Measurements from ENCODE around the gene XYLT1. TPM values are rescaled to one million over a fixed set of nuclear protein-coding genes. Genes with fewer than 3 reads are reported as not detected.
A peak's percentile ranks its signal among the peaks of the same experiment; 100 is the strongest.

Gene XYLT1
- total and polyA plus RNA-seq, 2 of the 8 experiments (the other 6 are each of a cell fraction or from before 2014, with no cell fraction given): 6.6 to 25.4 TPM

DNA sequence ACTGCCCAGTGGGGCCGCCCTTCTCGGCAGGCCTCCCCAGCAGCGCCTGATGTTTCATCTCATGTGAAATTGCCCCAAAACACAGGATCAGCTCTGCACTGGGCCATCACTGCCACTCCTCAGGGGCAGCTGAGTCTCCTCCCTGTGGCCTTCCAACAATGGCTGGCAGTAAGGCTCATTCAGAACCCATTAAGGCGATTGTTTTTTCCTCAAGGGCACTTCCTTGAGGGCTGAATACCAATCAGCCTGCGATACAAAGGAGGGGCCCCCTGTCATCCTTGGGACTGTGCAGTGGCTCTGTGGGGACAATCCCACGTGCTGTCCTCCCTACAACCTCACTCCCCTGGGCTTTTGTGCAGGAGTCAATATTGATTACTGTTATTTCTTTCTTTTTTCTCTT lies 47.5 kb downstream of the XYLT1 start (continued):
- TF ChIP-seq, protein P1, sequence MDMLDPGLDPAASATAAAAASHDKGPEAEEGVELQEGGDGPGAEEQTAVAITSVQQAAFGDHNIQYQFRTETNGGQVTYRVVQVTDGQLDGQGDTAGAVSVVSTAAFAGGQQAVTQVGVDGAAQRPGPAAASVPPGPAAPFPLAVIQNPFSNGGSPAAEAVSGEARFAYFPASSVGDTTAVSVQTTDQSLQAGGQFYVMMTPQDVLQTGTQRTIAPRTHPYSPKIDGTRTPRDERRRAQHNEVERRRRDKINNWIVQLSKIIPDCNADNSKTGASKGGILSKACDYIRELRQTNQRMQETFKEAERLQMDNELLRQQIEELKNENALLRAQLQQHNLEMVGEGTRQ (IDR thresholded peaks at IDR 0.05; ENCODE audit: low read length): no peak
- no peak for TF ChIP-seq CEBPB (IDR thresholded peaks at IDR 0.05; ENCODE audit: low read depth, low read length)
- no peak for TF ChIP-seq SIN3A (conservative IDR thresholded peaks at IDR 0.05 in 1 of 2, IDR thresholded peaks at IDR 0.05 in 1 of 2; ENCODE audit: low read depth in 1 of 2, low read length in 2 of 2)
- peak; percentile 80 for TF ChIP-seq CTBP2 (IDR thresholded peaks at IDR 0.05; ENCODE audit: borderline replicate concordance, insufficient read depth, insufficient read length, low read length)
- no peak for TF ChIP-seq NRF1 (IDR thresholded peaks at IDR 0.05; ENCODE audit: low read depth, low read length)
- no peak for TF ChIP-seq TBP (IDR thresholded peaks at IDR 0.05; ENCODE audit: low read depth, low read length)
- TF ChIP-seq CBX8 (IDR thresholded peaks at IDR 0.05; ENCODE audit: borderline replicate concordance, low read depth, low read length): no peak
- no peak for TF ChIP-seq SP4 (IDR thresholded peaks at IDR 0.05; ENCODE audit: low read length)
- no peak for TF ChIP-seq SAP30 (IDR thresholded peaks at IDR 0.05; ENCODE audit: insufficient read depth, insufficient replicate concordance, low read length)
- TF ChIP-seq RAD21 (IDR thresholded peaks at IDR 0.05 in 1 of 2, conservative IDR thresholded peaks at IDR 0.05 in 1 of 2; ENCODE audit: low read depth in 2 of 2, low read length in 2 of 2): 0 out of 4 replicates have a peak, but pooled peaks of 1 of the 2 experiments have one; percentile 7
- TF ChIP-seq NANOG (IDR thresholded peaks at IDR 0.05; ENCODE audit: insufficient read depth, low read depth, low read length, poor library complexity, severe bottlenecking): peak; percentile 98
- TF ChIP-seq TAF7 (optimal IDR thresholded peaks at IDR 0.05; ENCODE audit: borderline replicate concordance, low read depth, low read length): no peak
- no peak for TF ChIP-seq POLR2AphosphoS5 (IDR thresholded peaks at IDR 0.05; ENCODE audit: low read depth, low read length)
- TF ChIP-seq CBX5 (IDR thresholded peaks at IDR 0.05; ENCODE audit: low read depth, low read length): no peak
- TF ChIP-seq GTF2F1 (IDR thresholded peaks at IDR 0.05; ENCODE audit: borderline replicate concordance, low read depth, low read length): no peak
- peak in 1 of 2 experiments; percentile 72; a peak in 1 of 3 replicates for TF ChIP-seq EP300 (IDR thresholded peaks at IDR 0.05; ENCODE audit: borderline replicate concordance in 1 of 2, low read depth in 2 of 2, low read length in 2 of 2)
- TF ChIP-seq, protein P2, sequence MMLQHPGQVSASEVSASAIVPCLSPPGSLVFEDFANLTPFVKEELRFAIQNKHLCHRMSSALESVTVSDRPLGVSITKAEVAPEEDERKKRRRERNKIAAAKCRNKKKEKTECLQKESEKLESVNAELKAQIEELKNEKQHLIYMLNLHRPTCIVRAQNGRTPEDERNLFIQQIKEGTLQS (IDR thresholded peaks at IDR 0.05; ENCODE audit: insufficient read depth, low read depth, low read length): no peak
- no peak for TF ChIP-seq POLR2A (IDR thresholded peaks at IDR 0.05; ENCODE audit: control extremely low read depth in 1 of 2, low read depth in 2 of 2, low read length in 2 of 2)
- TF ChIP-seq, protein P3, sequence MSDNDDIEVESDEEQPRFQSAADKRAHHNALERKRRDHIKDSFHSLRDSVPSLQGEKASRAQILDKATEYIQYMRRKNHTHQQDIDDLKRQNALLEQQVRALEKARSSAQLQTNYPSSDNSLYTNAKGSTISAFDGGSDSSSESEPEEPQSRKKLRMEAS (IDR thresholded peaks at IDR 0.05): 0 out of 2 replicates have a peak, but pooled peaks have one; percentile 19
- TF ChIP-seq SUZ12 (IDR thresholded peaks at IDR 0.05; ENCODE audit: low read length): no peak
- TF ChIP-seq YY1 (IDR thresholded peaks at IDR 0.05; ENCODE audit: low read depth, low read length): peak; percentile 78; the same call in 1 of the 2 replicates
- TF ChIP-seq SIRT6 (IDR thresholded peaks at IDR 0.05; ENCODE audit: low read length): no peak

All from H1 (cell line).